Ishikawa (cell line): ENCODE measurements around the gene WDHD1.

Experiments used
- CEBPB ChIP-seq: IDR thresholded peaks from 2 replicates; pipeline ENCODE4 v1.6.1; 2012
- CREB1 ChIP-seq: IDR thresholded peaks from 2 replicates; pipeline ENCODE4 v1.6.1; 2012; ENCODE audit warnings: low read depth
- EGR1 ChIP-seq: IDR thresholded peaks from 2 replicates; pipeline ENCODE4 v1.6.1; 2012
- EP300 ChIP-seq: IDR thresholded peaks from 2 replicates; pipeline ENCODE4 v1.6.1; 2012; ENCODE audit warnings: borderline replicate concordance
- FOXM1 ChIP-seq: IDR thresholded peaks from 2 replicates; pipeline ENCODE4 v1.6.1; 2012; ENCODE audit warnings: low read depth, borderline replicate concordance
- MAX ChIP-seq: IDR thresholded peaks from 2 replicates; pipeline ENCODE4 v1.6.1; 2012
- NFIC ChIP-seq: IDR thresholded peaks from 2 replicates; pipeline ENCODE4 v1.6.1; 2012
- RAD21 ChIP-seq: IDR thresholded peaks from 2 replicates; pipeline ENCODE4 v1.6.1; 2012; ENCODE audit warnings: low read depth
- REST ChIP-seq: IDR thresholded peaks from 2 replicates; pipeline ENCODE4 v1.6.1; 2012; ENCODE audit warnings: low read depth, mild to moderate bottlenecking
- TAF1 ChIP-seq: IDR thresholded peaks from 2 replicates; pipeline ENCODE4 v1.6.1; 2012; ENCODE audit warnings: low read depth, mild to moderate bottlenecking
- TCF12 ChIP-seq: IDR thresholded peaks from 2 replicates; pipeline ENCODE4 v1.6.1; 2012; ENCODE audit warnings: low read depth
- TEAD4 ChIP-seq: IDR thresholded peaks from 2 replicates; pipeline ENCODE4 v1.6.1; 2012
- USF1 ChIP-seq: IDR thresholded peaks from 2 replicates; pipeline ENCODE4 v1.6.1; 2012
- YY1 ChIP-seq: IDR thresholded peaks from 2 replicates; pipeline ENCODE4 v1.6.1; 2012; ENCODE audit warnings: low read depth
- ZBTB7A ChIP-seq: IDR thresholded peaks from 2 replicates; pipeline ENCODE4 v1.6.1; 2012; ENCODE audit warnings: low read depth

Gene WDHD1

GRCh38 chr14:54902521-54903420 is 124.1 kb downstream of the WDHD1 start, which contains the start of gene GCH1:
TSS of gene GCH1 (minus strand) at chr14:54902826. CDS start at chr14:54902663, 163 bp downstream.
- TF ChIP-seq CREB1 = no peak
- TF ChIP-seq MAX = peak; percentile 24; the same call in 1 of the 2 replicates
- TF ChIP-seq TEAD4 = no peak
- peak; percentile 40 for TF ChIP-seq USF1
- peak; percentile 81 for TF ChIP-seq TAF1
- peak; percentile 53 for TF ChIP-seq EGR1
- TF ChIP-seq FOXM1 = no peak
- TF ChIP-seq REST = no peak
- TF ChIP-seq ZBTB7A = peak; percentile 98
- peak; percentile 35; the same call in 1 of the 2 replicates for TF ChIP-seq TCF12
- TF ChIP-seq NFIC = no peak
- no peak for TF ChIP-seq CEBPB
- peak; percentile 67; the same call in 1 of the 2 replicates for TF ChIP-seq YY1
- no peak for TF ChIP-seq EP300
- TF ChIP-seq RAD21 = peak; percentile 21; the same call in 1 of the 2 replicates

- TF ChIP-seq USF1 (no peak), EGR1 (peak; percentile 50; the same call in 1 of the 2 replicates), CEBPB (peak; percentile 11; the same call in 1 of the 2 replicates), CREB1 (no peak), REST (no peak), EP300 (0 out of 2 replicates have a peak, but pooled peaks have one; percentile 3), RAD21 (no peak), TEAD4 (no peak), ZBTB7A (no peak), TAF1 (no peak), NFIC (no peak)
These were observed 124.8 kb downstream of the WDHD1 start for GRCh38 chr14:54902143-54902520.

- TF ChIP-seq TEAD4 = no peak
These were observed 125.3 kb downstream of the WDHD1 start for GRCh38 chr14:54901380-54902142.

GRCh38 chr14:54899573-54899972 is 127.3 kb downstream of the WDHD1 start:
- no peak for TF ChIP-seq RAD21
- no peak for TF ChIP-seq YY1
- no peak for TF ChIP-seq ZBTB7A
- TF ChIP-seq TEAD4 = no peak
- TF ChIP-seq TAF1 = no peak
- TF ChIP-seq CEBPB = no peak
- TF ChIP-seq CREB1 = no peak
- TF ChIP-seq TCF12 = no peak
- TF ChIP-seq MAX = no peak
- TF ChIP-seq USF1 = no peak
- no peak for TF ChIP-seq EGR1
- no peak for TF ChIP-seq REST
- no peak for TF ChIP-seq EP300
- no peak for TF ChIP-seq NFIC
- TF ChIP-seq FOXM1 = no peak
